GM12874 (cell line): Measurements from ENCODE around the gene TMPRSS7.
A peak's percentile ranks its signal among the peaks of the same experiment; 100 is the strongest.

Experiments
- CTCF ChIP-seq: IDR thresholded peaks from 2 replicates; pipeline ENCODE4 v1.5.1; 2011; ENCODE audit warnings: low read depth, mild to moderate bottlenecking, control low read depth, low read length, moderate library complexity; ENCODE audit not compliant: insufficient read depth

Gene TMPRSS7

GRCh38 chr3:112101916-112102315, 67.4 kb downstream of the TMPRSS7 start:
- no peak for TF ChIP-seq CTCF

- TF ChIP-seq CTCF: no peak
Measured at GRCh38 chr3:112104774-112105173, 70.2 kb downstream of the TMPRSS7 start.

- TF ChIP-seq CTCF: no peak
Measured at GRCh38 chr3:112109322-112109721, 74.8 kb downstream of the TMPRSS7 start.

- peak; percentile 77 for TF ChIP-seq CTCF
Measured at GRCh38 chr3:112111785-112112402, 77.4 kb downstream of the TMPRSS7 start.

GRCh38 chr3:112114576-112115160, 80.1 kb downstream of the TMPRSS7 start:
- TF ChIP-seq CTCF: no peak

- no peak for TF ChIP-seq CTCF
Measured at GRCh38 chr3:112115161-112115739, 80.7 kb downstream of the TMPRSS7 start.

- no peak for TF ChIP-seq CTCF
Measured at GRCh38 chr3:112115806-112116383, 81.4 kb downstream of the TMPRSS7 start.
